Activated CD4-positive, alpha-beta T cell treated with anti-CD3 and anti-CD28 coated beads, Interleukin-2, amount 10 ng/mL, durations not matched to agents 24 days and 14 days (primary cell): ENCODE measurements around the gene SLC22A3. TPM values are rescaled to one million over a fixed set of nuclear protein-coding genes. Genes with fewer than 3 reads are reported as not detected.

Experiments
- DNase-seq: peaks from one replicate; pipeline ENCODE4 v3.0.0; 2022
- H3K27ac Mint-ChIP-seq: one replicate; pipeline ENCODE4 v1.8.0; 2022; ENCODE audit warnings: mild to moderate bottlenecking, mixed read lengths
- H3K27me3 Mint-ChIP-seq: one replicate; pipeline ENCODE4 v1.8.0; 2022; ENCODE audit warnings: mixed read lengths
- H3K36me3 Mint-ChIP-seq: one replicate; pipeline ENCODE4 v1.8.0; 2022; ENCODE audit warnings: low read depth, mild to moderate bottlenecking, mixed read lengths
- H3K4me1 Mint-ChIP-seq: one replicate; pipeline ENCODE4 v1.8.0; 2021; ENCODE audit warnings: mixed read lengths
- H3K4me3 Mint-ChIP-seq: one replicate; pipeline ENCODE4 v1.8.0; 2022; ENCODE audit warnings: mild to moderate bottlenecking, moderate library complexity, mixed read lengths
- H3K9me3 Mint-ChIP-seq: one replicate; pipeline ENCODE4 v1.8.0; 2021; ENCODE audit warnings: mixed read lengths
- intact Hi-C: fragments of 100-400 bp; cut with micrococcal nuclease; formaldehyde crosslinking; loops from one replicate; pipeline ENCODE4 v1.15.1; 2023
- total RNA-seq: library from RNA; stranded (reverse); gene quantifications from 2 replicates; pipeline ENCODE4 v1.2.3, GENCODE V29; 2022

SLC22A3 gene
- total RNA-seq, 1 donor from 2014 or later: not detected

DNA sequence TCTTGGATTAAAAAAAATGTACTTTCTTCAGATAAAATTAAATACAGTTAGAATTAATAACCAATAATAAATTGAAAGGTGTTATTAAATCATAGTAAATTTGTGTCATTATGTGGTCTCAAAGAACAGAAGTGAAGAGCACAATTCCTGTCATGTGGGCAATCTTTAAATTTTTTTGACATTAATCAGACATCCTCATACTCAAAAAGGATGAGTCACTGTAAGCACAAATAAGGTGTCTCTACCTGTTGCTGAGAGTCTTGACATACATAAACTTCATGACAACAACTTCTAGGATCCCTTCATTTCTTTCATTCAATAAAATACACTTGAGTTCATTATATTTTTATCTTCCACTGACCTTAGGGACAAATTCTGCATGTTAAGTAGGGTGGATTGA lies 76.1 kb downstream of the SLC22A3 start:
- H3K4me3 Mint-ChIP-seq: no peak overlapping the region
- intact Hi-C loops: no loop called here
- H3K27ac Mint-ChIP-seq: no peak overlapping the region
- DNase-seq: no peak
- peaks cover 8% of the 10 kb centered on the region for H3K4me1 Mint-ChIP-seq
- H3K27me3 Mint-ChIP-seq: peaks cover 47% of the 10 kb centered on the region
- H3K36me3 Mint-ChIP-seq: no peaks in the 10 kb centered on the region
- no peaks in the 10 kb centered on the region for H3K9me3 Mint-ChIP-seq

DNA sequence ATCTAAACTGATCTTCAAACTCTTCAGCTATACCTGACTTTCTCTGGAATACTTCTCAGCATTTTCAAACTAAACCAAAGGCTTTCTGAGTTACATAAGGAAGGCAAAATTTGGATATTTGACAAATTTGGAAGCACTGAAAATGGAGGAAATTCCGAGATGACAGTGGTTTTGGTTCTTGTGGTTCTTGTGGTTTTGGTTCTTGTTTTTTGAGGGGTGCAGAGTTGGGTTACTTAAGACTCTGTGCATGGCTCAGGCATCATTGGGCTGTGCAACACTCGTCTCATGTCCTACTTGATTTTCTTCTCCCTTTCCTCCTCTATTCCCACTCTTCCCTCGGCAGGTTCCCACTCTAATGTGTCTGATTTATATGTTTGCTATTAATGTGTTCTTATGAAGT lies 78.0 kb downstream of the SLC22A3 start:
- no peaks in the 10 kb centered on the region for H3K36me3 Mint-ChIP-seq
- peaks cover 53% of the 10 kb centered on the region for H3K27me3 Mint-ChIP-seq
- intact Hi-C loops: no loop called here
- no peak for DNase-seq
- H3K27ac Mint-ChIP-seq: no peak overlapping the region
- peaks cover 8% of the 10 kb centered on the region for H3K4me1 Mint-ChIP-seq
- H3K9me3 Mint-ChIP-seq: no peaks in the 10 kb centered on the region
- H3K4me3 Mint-ChIP-seq: no peak overlapping the region

DNA sequence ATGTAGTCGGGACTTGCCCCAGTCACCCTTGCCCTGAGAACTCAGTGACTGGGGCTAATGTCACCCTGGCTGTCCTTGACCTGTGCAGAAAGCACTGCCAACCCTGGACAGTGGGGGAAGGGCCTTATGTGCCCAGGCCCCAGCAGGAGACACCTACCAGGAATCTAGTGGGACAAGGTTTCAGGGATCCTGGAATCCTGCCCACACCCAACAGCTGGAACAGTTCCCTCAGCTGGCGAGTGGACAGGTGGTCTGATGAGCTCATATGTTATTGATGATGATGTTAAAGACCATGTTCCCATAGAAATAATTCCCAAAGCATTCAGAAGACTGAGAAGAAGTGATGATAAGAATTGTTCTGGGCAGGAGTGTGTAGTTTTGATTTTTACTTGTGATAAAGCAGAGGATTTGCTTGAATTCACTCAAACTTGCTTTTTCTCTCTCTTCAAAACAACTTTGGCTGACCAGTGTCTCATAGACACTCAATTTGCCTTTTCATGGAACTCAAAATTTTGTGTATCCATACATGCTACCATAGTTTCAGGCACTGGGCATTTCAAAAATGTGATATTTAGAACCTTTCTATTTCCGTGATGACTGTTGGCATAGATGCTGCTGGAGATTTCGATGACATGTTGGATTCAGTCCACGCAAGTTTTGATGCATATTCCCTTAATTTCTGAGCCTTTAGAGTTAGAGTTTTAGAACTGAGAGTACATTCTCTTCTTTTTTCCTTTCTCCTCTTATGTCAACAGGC lies 79.3 kb downstream of the SLC22A3 start:
- peaks cover 50% of the 10 kb centered on the region for H3K27me3 Mint-ChIP-seq
- H3K9me3 Mint-ChIP-seq: no peaks in the 10 kb centered on the region
- no peaks in the 10 kb centered on the region for H3K36me3 Mint-ChIP-seq
- no peak for DNase-seq
- intact Hi-C loops: no loop called here
- H3K27ac Mint-ChIP-seq: no peak overlapping the region
- peaks cover 8% of the 10 kb centered on the region for H3K4me1 Mint-ChIP-seq
- no peak overlapping the region for H3K4me3 Mint-ChIP-seq

DNA sequence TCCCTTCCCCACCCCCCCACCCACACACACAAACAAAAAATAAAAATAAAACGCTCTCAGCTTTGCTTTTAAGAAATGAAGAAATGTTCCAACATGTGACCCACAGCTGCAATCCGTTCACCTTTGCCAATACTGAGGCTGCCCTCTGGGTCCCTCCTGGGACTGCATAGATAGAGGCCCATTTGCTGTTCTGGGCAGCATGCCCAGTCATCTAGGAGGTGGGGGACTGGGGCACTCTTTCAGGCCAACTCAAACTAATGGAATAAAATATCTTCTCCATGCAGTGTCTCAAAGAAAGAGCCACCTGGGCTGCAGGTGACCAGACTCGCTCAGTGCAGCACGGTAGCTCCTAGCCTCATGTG lies 79.9 kb downstream of the SLC22A3 start:
- Mint-ChIP-seq H3K4me1 (peaks cover 8% of the 10 kb centered on the region), H3K36me3 (no peaks in the 10 kb centered on the region), H3K27me3 (peaks cover 53% of the 10 kb centered on the region), H3K27ac (no peak overlapping the region), H3K4me3 (no peak overlapping the region), H3K9me3 (no peaks in the 10 kb centered on the region)
- no peak for DNase-seq
- intact Hi-C loops: no loop called here

DNA sequence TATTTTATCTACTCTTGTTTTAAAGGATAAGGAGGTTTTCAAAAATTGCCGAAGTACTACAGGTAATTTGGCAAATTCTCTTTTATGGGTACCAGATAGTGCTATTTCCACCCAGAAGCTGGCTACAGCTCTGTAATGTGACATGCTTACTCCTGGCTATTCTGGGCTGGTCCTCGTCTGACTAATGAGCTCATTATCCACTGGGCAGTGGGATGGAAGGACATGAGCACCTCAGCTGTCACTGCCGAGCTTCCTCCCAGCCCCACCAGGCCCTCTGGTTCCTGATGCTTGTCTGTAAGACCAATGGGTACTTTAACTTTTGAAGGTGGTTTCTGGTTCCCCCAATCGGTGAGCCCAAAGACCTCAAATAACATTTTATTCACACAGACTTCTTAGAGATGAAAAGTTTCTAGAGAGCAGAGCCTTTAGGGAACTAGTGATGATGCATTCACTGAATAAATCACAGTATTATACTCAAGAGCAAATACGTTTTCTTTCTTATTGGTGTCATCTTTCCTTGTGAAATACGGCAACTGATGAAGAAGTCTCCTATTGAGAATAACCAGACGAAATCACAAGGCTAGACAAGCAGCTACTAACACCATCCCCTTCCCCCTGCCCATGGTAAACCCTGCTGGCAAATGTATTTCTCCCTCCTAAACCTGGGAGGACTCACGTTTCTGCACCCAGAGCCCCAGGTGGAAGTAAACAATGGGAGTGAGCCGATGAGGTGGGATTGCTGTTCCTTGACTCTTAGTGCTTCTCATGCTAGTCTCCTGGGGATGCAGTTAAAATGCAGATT lies 80.8 kb downstream of the SLC22A3 start:
- H3K27ac Mint-ChIP-seq: no peak overlapping the region
- peaks cover 8% of the 10 kb centered on the region for H3K4me1 Mint-ChIP-seq
- peaks cover 54% of the 10 kb centered on the region for H3K27me3 Mint-ChIP-seq
- H3K9me3 Mint-ChIP-seq: no peaks in the 10 kb centered on the region
- no peaks in the 10 kb centered on the region for H3K36me3 Mint-ChIP-seq
- no peak overlapping the region for H3K4me3 Mint-ChIP-seq
- intact Hi-C loops: no loop called here
- DNase-seq: no peak

DNA sequence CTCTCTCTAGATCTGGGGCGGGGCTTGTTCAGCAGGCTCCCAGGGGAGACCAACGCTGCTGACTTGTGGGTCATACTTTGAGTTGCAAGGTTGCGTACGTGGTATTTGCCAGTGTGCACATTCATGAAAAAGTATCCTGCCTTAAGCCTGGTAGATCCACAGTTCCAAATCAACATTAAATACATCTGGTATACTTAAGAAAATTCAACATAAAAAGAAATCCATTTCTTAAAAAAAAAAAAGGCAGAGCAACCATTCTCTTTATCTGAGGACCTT lies 81.4 kb downstream of the SLC22A3 start:
- H3K27ac Mint-ChIP-seq: no peak overlapping the region
- H3K4me1 Mint-ChIP-seq: peaks cover 8% of the 10 kb centered on the region
- H3K9me3 Mint-ChIP-seq: no peaks in the 10 kb centered on the region
- intact Hi-C loops: no loop called here
- H3K27me3 Mint-ChIP-seq: peaks cover 52% of the 10 kb centered on the region
- DNase-seq: no peak
- H3K36me3 Mint-ChIP-seq: no peaks in the 10 kb centered on the region
- H3K4me3 Mint-ChIP-seq: no peak overlapping the region

DNA sequence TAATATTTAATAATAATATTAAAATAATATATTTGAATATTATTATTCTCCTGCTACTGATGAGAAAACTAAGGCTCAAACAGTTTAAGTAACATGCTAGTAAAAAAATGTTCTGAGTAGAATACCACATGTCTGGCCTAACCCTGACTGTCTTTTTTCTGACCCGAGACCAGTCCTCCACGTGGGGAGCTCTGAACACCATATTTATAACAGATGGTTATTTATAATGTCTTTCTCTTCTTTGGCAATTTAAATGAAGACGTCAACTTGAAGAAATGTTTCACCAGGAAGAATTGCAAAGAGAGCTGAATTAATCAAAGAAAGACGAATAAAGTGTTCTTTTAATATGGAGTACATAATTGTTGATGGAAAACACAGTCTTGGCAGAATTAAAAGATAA lies 82.0 kb downstream of the SLC22A3 start:
- Mint-ChIP-seq H3K27me3 (peaks cover 54% of the 10 kb centered on the region), H3K4me1 (peaks cover 8% of the 10 kb centered on the region), H3K4me3 (no peak overlapping the region), H3K9me3 (no peaks in the 10 kb centered on the region), H3K27ac (no peak overlapping the region), H3K36me3 (no peaks in the 10 kb centered on the region)
- intact Hi-C loops: no loop called here
- no peak for DNase-seq

DNA sequence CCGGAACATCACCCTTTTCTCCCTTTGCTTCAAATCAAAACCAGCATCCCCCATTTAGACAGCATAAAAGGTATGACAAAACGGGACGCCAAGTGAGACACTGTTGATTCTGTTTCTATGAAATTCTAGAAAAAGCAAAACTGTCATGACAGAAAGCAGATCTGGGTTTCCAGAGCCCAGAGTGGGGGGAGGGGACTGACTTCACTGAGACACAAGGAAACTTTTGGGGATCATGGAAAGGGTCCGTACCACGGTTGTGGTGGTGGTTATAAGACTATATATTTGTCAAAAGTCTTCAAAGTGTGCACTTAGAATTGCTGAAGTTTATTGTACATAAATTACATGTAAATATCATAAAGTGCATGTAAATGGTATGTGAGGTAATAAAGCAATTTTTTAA lies 82.6 kb downstream of the SLC22A3 start:
- Mint-ChIP-seq H3K27me3 (peaks cover 57% of the 10 kb centered on the region), H3K4me3 (no peak overlapping the region), H3K4me1 (peaks cover 9% of the 10 kb centered on the region), H3K27ac (no peak overlapping the region), H3K36me3 (no peaks in the 10 kb centered on the region), H3K9me3 (no peaks in the 10 kb centered on the region)
- no peak for DNase-seq
- intact Hi-C loops: no loop called here

DNA sequence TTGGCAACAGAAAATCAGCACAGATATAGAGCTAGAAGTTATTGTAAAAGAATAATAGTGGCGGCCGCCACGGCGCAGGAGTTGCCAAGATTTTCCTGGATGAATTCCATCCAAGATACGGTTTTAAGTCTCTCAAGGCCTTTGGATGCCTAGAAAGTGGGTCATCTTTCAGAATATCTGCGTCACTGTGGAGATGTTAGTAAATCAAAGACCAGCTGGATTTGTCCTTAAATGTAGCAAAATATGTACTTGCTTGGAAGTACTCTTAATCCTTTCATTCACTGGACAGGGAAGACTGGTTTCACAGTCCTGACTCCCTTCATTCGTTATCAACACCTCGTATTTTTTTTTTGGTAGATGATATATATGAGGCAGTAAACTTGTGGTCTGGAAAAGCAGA lies 83.0 kb downstream of the SLC22A3 start:
- intact Hi-C loops: no loop called here
- H3K36me3 Mint-ChIP-seq: no peaks in the 10 kb centered on the region
- H3K9me3 Mint-ChIP-seq: no peaks in the 10 kb centered on the region
- no peak overlapping the region for H3K4me3 Mint-ChIP-seq
- H3K27ac Mint-ChIP-seq: no peak overlapping the region
- peaks cover 10% of the 10 kb centered on the region for H3K4me1 Mint-ChIP-seq
- H3K27me3 Mint-ChIP-seq: peaks cover 59% of the 10 kb centered on the region
- DNase-seq: no peak

DNA sequence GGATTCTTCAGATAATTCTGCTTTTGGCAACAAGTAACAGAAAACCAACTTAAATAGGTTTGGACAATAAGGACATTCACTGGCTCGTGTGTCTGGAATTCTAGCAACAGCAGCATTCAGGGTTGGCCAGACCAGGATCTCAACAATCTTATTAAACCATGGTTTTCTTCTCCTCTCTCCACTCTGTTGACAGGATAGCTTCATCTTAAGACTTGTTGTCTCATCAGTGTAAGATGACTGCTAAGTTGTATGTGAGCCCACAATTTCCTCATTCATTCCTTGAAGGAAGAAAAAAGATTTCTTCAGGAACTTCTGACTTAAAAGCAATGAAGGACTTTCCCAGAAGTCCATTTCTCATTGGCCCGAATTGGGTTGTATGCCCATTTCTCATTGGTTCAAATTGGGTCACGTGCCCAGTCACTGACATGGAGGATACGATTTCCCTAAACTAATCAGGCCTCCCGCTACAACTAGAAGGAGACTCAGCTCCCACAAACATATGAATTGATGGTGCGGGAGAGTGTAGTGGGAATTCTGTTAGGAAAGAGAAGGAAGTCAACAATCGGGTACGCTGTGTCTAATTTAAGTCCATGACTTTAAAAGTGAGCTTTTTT lies 83.7 kb downstream of the SLC22A3 start:
- Mint-ChIP-seq H3K9me3 (no peaks in the 10 kb centered on the region), H3K27me3 (peaks cover 56% of the 10 kb centered on the region), H3K27ac (no peak overlapping the region), H3K4me1 (peaks cover 4% of the 10 kb centered on the region), H3K4me3 (no peak overlapping the region), H3K36me3 (no peaks in the 10 kb centered on the region)
- intact Hi-C loops: no loop called here
- DNase-seq: no peak

DNA sequence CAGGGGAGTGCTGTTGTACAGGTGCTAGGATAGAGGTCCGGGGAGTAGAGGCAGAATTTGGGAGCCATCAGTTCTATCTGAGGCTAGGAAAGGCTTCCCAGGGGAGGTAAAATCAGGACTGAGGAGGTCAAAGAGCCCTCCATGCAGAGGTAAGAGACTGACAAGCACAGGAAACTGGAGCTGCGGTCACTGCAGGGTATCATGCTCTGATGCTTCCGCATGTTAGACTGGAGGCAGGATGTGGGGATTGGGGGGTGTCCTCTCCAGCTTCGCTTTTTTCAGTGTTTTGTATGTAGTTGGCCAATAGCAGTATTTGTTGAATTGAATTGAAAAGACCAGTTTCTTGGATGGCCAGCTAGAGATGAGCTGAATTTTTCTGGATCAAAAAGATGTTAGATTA lies 87.8 kb downstream of the SLC22A3 start:
- no peak for DNase-seq

DNA sequence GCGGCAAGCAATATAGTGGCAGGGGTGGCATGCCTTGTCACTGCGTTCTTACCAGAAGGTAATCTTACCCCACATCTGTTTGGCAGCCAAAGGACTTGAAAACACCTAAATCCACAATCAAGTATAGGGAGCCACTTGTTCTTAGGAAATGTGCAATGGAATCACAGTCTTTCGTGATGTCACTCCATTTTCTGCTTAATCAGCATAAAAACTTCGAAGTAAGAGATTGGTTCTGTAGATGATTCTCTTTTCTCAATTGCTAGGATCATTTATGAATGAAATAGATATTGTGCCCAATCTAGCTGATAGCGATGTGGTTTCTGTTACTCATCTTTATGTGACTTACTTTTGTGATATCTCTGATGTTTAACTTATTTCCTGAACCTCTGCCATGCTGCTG lies 89.0 kb downstream of the SLC22A3 start:
- intact Hi-C loops: no loop called here
- no peak for DNase-seq
- Mint-ChIP-seq H3K27me3 (peaks cover 47% of the 10 kb centered on the region), H3K36me3 (no peaks in the 10 kb centered on the region), H3K4me1 (peaks cover 4% of the 10 kb centered on the region), H3K9me3 (no peaks in the 10 kb centered on the region), H3K4me3 (no peak overlapping the region), H3K27ac (no peak overlapping the region)

More for the DNA sequence above, 87.8 kb downstream of the SLC22A3 start:
- Mint-ChIP-seq H3K36me3 (no peaks in the 10 kb centered on the region), H3K9me3 (no peaks in the 10 kb centered on the region), H3K27ac (no peak overlapping the region), H3K27me3 (peaks cover 49% of the 10 kb centered on the region), H3K4me3 (no peak overlapping the region), H3K4me1 (peaks cover 4% of the 10 kb centered on the region)
- intact Hi-C loops: no loop called here

DNA sequence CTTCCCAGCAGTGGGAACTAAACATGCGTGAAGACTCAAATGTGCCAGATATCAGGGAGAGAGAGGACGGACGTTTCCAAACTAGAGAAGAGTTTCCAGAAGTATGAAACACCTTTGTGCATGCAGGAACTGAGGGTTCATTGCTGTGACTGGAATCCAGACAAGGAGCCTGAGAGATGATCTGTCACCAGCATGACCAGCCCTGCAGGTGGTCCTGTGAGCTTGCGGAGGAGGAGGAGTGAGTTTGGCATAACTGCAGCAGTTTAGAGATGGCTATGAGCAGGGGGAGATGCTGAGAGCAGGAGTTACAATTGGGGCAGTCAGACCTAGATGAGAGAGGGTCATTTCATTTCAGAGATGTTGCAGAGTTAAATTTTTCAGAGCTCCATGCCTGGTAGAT lies 89.6 kb downstream of the SLC22A3 start:
- Mint-ChIP-seq H3K36me3 (no peaks in the 10 kb centered on the region), H3K27ac (no peak overlapping the region), H3K4me1 (peaks cover 4% of the 10 kb centered on the region), H3K9me3 (no peaks in the 10 kb centered on the region), H3K27me3 (peaks cover 48% of the 10 kb centered on the region), H3K4me3 (no peak overlapping the region)
- intact Hi-C loops: no loop called here
- DNase-seq: no peak

DNA sequence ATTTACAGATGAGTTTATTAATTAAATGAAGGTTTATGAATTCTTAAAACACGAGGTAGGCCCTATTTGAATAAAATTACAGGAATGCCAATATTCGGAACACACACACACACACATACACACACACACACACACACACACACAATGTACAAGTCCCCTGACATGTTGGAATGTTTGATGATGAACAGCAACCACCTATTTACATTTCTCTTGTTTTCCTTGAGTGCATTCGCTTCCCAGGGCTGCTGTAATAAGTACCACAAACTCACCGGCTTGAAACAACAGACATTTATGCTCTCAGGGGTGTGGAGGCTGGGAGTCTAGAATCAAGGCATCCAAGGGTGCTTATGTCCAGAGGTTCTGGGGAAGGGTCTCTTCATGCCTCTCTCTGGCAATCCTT lies 90.3 kb downstream of the SLC22A3 start:
- intact Hi-C loops: no loop called here
- peaks cover 6% of the 10 kb centered on the region for H3K4me1 Mint-ChIP-seq
- no peaks in the 10 kb centered on the region for H3K36me3 Mint-ChIP-seq
- no peaks in the 10 kb centered on the region for H3K9me3 Mint-ChIP-seq
- H3K27ac Mint-ChIP-seq: no peak overlapping the region
- no peak for DNase-seq
- H3K27me3 Mint-ChIP-seq: peaks cover 51% of the 10 kb centered on the region
- H3K4me3 Mint-ChIP-seq: no peak overlapping the region
